ENCODE results near the gene MAP4K3.

MAP4K3 gene

GRCh38 chr2:39217192-39217550 is 219.9 kb downstream of the MAP4K3 start:
- no peaks in the 10 kb centered on the region for H3K9me3 ChIP-seq (ENCODE audit: low read length)
- no peaks in the 10 kb centered on the region for H3K4me1 ChIP-seq (ENCODE audit: insufficient read depth, low read length)
- H3K36me3 ChIP-seq (ENCODE audit: insufficient read depth, low read length), result no peaks in the 10 kb centered on the region
- H3K4me3 ChIP-seq (ENCODE audit: low read length), result no peak overlapping the region
- H3K27me3 ChIP-seq (ENCODE audit: insufficient read depth, low read length), result no peaks in the 10 kb centered on the region
- H2AFZ ChIP-seq (ENCODE audit: low read depth, low read length), result no peak overlapping the region

- no peaks in the 10 kb centered on the region for H3K4me1 ChIP-seq (ENCODE audit: insufficient read depth, low read length)
- no peaks in the 10 kb centered on the region for H3K9me3 ChIP-seq (ENCODE audit: low read length)
- H2AFZ ChIP-seq (ENCODE audit: low read depth, low read length), result no peak overlapping the region
- no peak overlapping the region for H3K4me3 ChIP-seq (ENCODE audit: low read length)
- no peaks in the 10 kb centered on the region for H3K36me3 ChIP-seq (ENCODE audit: insufficient read depth, low read length)
- no peaks in the 10 kb centered on the region for H3K27me3 ChIP-seq (ENCODE audit: insufficient read depth, low read length)
Observed at GRCh38 chr2:39216346-39217191, 220.5 kb downstream of the MAP4K3 start.

GRCh38 chr2:39215545-39215944 is 221.5 kb downstream of the MAP4K3 start:
- no peaks in the 10 kb centered on the region for H3K36me3 ChIP-seq (ENCODE audit: insufficient read depth, low read length)
- no peaks in the 10 kb centered on the region for H3K4me1 ChIP-seq (ENCODE audit: insufficient read depth, low read length)
- H3K4me3 ChIP-seq (ENCODE audit: low read length), result no peak overlapping the region
- H3K9me3 ChIP-seq (ENCODE audit: low read length), result no peaks in the 10 kb centered on the region
- H2AFZ ChIP-seq (ENCODE audit: low read depth, low read length), result no peak overlapping the region
- no peaks in the 10 kb centered on the region for H3K27me3 ChIP-seq (ENCODE audit: insufficient read depth, low read length)

- H3K27me3 ChIP-seq (ENCODE audit: insufficient read depth, low read length), result no peaks in the 10 kb centered on the region
- H2AFZ ChIP-seq (ENCODE audit: low read depth, low read length), result no peak overlapping the region
- no peaks in the 10 kb centered on the region for H3K4me1 ChIP-seq (ENCODE audit: insufficient read depth, low read length)
- H3K9me3 ChIP-seq (ENCODE audit: low read length), result no peaks in the 10 kb centered on the region
- no peak overlapping the region for H3K4me3 ChIP-seq (ENCODE audit: low read length)
- H3K36me3 ChIP-seq (ENCODE audit: insufficient read depth, low read length), result no peaks in the 10 kb centered on the region
Observed at GRCh38 chr2:39213015-39213414, 224.1 kb downstream of the MAP4K3 start.

GRCh38 chr2:39210846-39211245 is 226.2 kb downstream of the MAP4K3 start:
- Histone ChIP-seq H2AFZ (ENCODE audit: low read depth, low read length) (no peak overlapping the region), H3K4me1 (ENCODE audit: insufficient read depth, low read length) (no peaks in the 10 kb centered on the region), H3K4me3 (ENCODE audit: low read length) (no peak overlapping the region), H3K9me3 (ENCODE audit: low read length) (no peaks in the 10 kb centered on the region), H3K27me3 (ENCODE audit: insufficient read depth, low read length) (no peaks in the 10 kb centered on the region), H3K36me3 (ENCODE audit: insufficient read depth, low read length) (no peaks in the 10 kb centered on the region)

- Histone ChIP-seq H2AFZ (ENCODE audit: low read depth, low read length) (no peak overlapping the region), H3K36me3 (ENCODE audit: insufficient read depth, low read length) (no peaks in the 10 kb centered on the region), H3K9me3 (ENCODE audit: low read length) (no peaks in the 10 kb centered on the region), H3K27me3 (ENCODE audit: insufficient read depth, low read length) (no peaks in the 10 kb centered on the region), H3K4me1 (ENCODE audit: insufficient read depth, low read length) (peaks cover 4% of the 10 kb centered on the region), H3K4me3 (ENCODE audit: low read length) (no peak overlapping the region)
Observed at GRCh38 chr2:39203382-39203781, 233.7 kb downstream of the MAP4K3 start.

- no peak overlapping the region for H3K4me3 ChIP-seq (ENCODE audit: low read length)
- no peaks in the 10 kb centered on the region for H3K9me3 ChIP-seq (ENCODE audit: low read length)
- no peaks in the 10 kb centered on the region for H3K27me3 ChIP-seq (ENCODE audit: insufficient read depth, low read length)
- H3K4me1 ChIP-seq (ENCODE audit: insufficient read depth, low read length), result peaks cover 4% of the 10 kb centered on the region
- H2AFZ ChIP-seq (ENCODE audit: low read depth, low read length), result no peak overlapping the region
- no peaks in the 10 kb centered on the region for H3K36me3 ChIP-seq (ENCODE audit: insufficient read depth, low read length)
Observed at GRCh38 chr2:39202639-39203369, 234.3 kb downstream of the MAP4K3 start.

Measured in neuron (in vitro differentiated cells).